ENCODE measurements around the gene ETV3L. TPM values are rescaled to one million over a fixed set of nuclear protein-coding genes. Genes with fewer than 3 reads are reported as not detected.

ETV3L gene
- not detected for total RNA-seq

- no peak for DNase-seq
- H3K27ac ChIP-seq = no peak within 1 kb of the TSS
- in situ Hi-C loops (cut with MboI; ENCODE audit: low pct_ligation_motif_present in 1 of 4, low pct_unique_long_range_greater_than_20kb in 1 of 4, low sequenced_read_pairs in 3 of 4) (loop anchor here in 2 of 4 donors (10.0 to 25.0 kb wide), 2 partner anchors 55 to 388 kb away; no protein-coding TSS in a partner anchor), intact Hi-C loops (cut with DNase I; ENCODE audit: low total_unique reads) (no loop called here)
- TF ChIP-seq POLR2A (IDR thresholded peaks at IDR 0.05) (no peak), POLR2AphosphoS5 (IDR thresholded peaks at IDR 0.05) (no peak), CTCF (IDR thresholded peaks at IDR 0.05) (no peak), EP300 (IDR thresholded peaks at IDR 0.05; ENCODE audit: low read depth) (no peak)
- 50 to 75% methylated on average over 2 to 3 of the region's 3 CpGs for WGBS, 2 donors (ENCODE audit: low coverage in 1 of 2)
- H3K9me3 ChIP-seq = no peaks in the 10 kb centered on the region
- no peaks in the 10 kb centered on the region for H3K27me3 ChIP-seq
- no peaks in the 10 kb centered on the region for H3K36me3 ChIP-seq
- H3K4me1 ChIP-seq = no peaks in the 10 kb centered on the region
- H3K4me3 ChIP-seq = no peak within 1 kb of the TSS
These were observed at the start of gene ETV3L for GRCh38 chr1:157099633-157100009. Gene ETV3L (minus strand): TSS chr1:157099808. CDS start chr1:157099523, 285 bp downstream.

- peaks cover 0 to 9% (median 0%) of the 10 kb centered on the region in 4 donors for H3K4me1 ChIP-seq
- peak overlapping the region in 2 of 4 donors; percentile 27 to 46 for H3K27ac ChIP-seq
- TF ChIP-seq POLR2A (IDR thresholded peaks at IDR 0.05) (no peak), CTCF (IDR thresholded peaks at IDR 0.05) (no peak), EP300 (IDR thresholded peaks at IDR 0.05; ENCODE audit: low read depth) (no peak), POLR2AphosphoS5 (IDR thresholded peaks at IDR 0.05) (no peak)
- 57 to 62% methylated on average over 10 of the region's 10 CpGs for WGBS, 2 donors (ENCODE audit: low coverage in 1 of 2)
- DNase-seq = no peak
- intact Hi-C loops (cut with DNase I; ENCODE audit: low total_unique reads) = no loop called here
- H3K36me3 ChIP-seq = no peaks in the 10 kb centered on the region
- no peak overlapping the region for H3K4me3 ChIP-seq
- H3K27me3 ChIP-seq = no peaks in the 10 kb centered on the region
- H3K9me3 ChIP-seq = no peaks in the 10 kb centered on the region
- in situ Hi-C loops (cut with MboI; ENCODE audit: low pct_ligation_motif_present in 1 of 4, low pct_unique_long_range_greater_than_20kb in 1 of 4, low sequenced_read_pairs in 3 of 4) = no loop called here
These were observed 48.5 kb upstream of the ETV3L start for GRCh38 chr1:157147906-157148700.

GRCh38 chr1:157147037-157147436 lies 47.4 kb upstream of the ETV3L start:
- in situ Hi-C loops (cut with MboI; ENCODE audit: low pct_ligation_motif_present in 1 of 4, low pct_unique_long_range_greater_than_20kb in 1 of 4, low sequenced_read_pairs in 3 of 4) (no loop called here), intact Hi-C loops (cut with DNase I; ENCODE audit: low total_unique reads) (no loop called here)
- H3K4me1 ChIP-seq = peaks cover 0 to 9% (median 0%) of the 10 kb centered on the region in 4 donors
- TF ChIP-seq CTCF (IDR thresholded peaks at IDR 0.05) = no peak
- no peak for TF ChIP-seq POLR2A (IDR thresholded peaks at IDR 0.05)
- TF ChIP-seq POLR2AphosphoS5 (IDR thresholded peaks at IDR 0.05) = no peak
- no peak for TF ChIP-seq EP300 (IDR thresholded peaks at IDR 0.05; ENCODE audit: low read depth)
- no peak overlapping the region for H3K27ac ChIP-seq
- H3K27me3 ChIP-seq = no peaks in the 10 kb centered on the region
- H3K9me3 ChIP-seq = no peaks in the 10 kb centered on the region
- DNase-seq = no peak
- no peaks in the 10 kb centered on the region for H3K36me3 ChIP-seq
- 79 to 100% methylated on average over 1 of the region's 1 CpG for WGBS, 2 donors (ENCODE audit: low coverage in 1 of 2)
- no peak overlapping the region for H3K4me3 ChIP-seq

- H3K4me1 ChIP-seq = peaks cover 0 to 9% (median 0%) of the 10 kb centered on the region in 4 donors
- TF ChIP-seq CTCF (IDR thresholded peaks at IDR 0.05) (no peak), POLR2A (IDR thresholded peaks at IDR 0.05) (no peak), EP300 (IDR thresholded peaks at IDR 0.05; ENCODE audit: low read depth) (no peak), POLR2AphosphoS5 (IDR thresholded peaks at IDR 0.05) (no peak)
- no peaks in the 10 kb centered on the region for H3K36me3 ChIP-seq
- in situ Hi-C loops (cut with MboI; ENCODE audit: low pct_ligation_motif_present in 1 of 4, low pct_unique_long_range_greater_than_20kb in 1 of 4, low sequenced_read_pairs in 3 of 4) (no loop called here), intact Hi-C loops (cut with DNase I; ENCODE audit: low total_unique reads) (no loop called here)
- no peak overlapping the region for H3K4me3 ChIP-seq
- 73 to 89% methylated on average over 1 to 3 of the region's 3 CpGs for WGBS, 2 donors (ENCODE audit: low coverage in 1 of 2)
- H3K9me3 ChIP-seq = no peaks in the 10 kb centered on the region
- no peak for DNase-seq
- no peak overlapping the region for H3K27ac ChIP-seq
- no peaks in the 10 kb centered on the region for H3K27me3 ChIP-seq
These were observed 46.6 kb upstream of the ETV3L start for GRCh38 chr1:157146244-157146643.

Data from transverse colon (tissue), 4 donors.